Mucosa of rectum (tissue), 2 donors: ENCODE data around the gene IRS1.
A peak's percentile ranks its signal among the peaks of the same experiment; 100 is the strongest.
"Not testable (repeated sequence)": the region's sequence is repeated elsewhere in the genome, so short reads cannot be mapped to it uniquely, and the experiment has no call there.

Experiments
- H3K27ac ChIP-seq, 2 donors: one replicate each; pipeline ENCODE4 v1.7.0; 2013; ENCODE audit warnings: inconsistent platforms in 2 of 2, low read depth in 2 of 2, low read length in 2 of 2
- H3K27me3 ChIP-seq, 2 donors: one replicate each; pipeline ENCODE4 v1.7.0; 2013; ENCODE audit warnings: low read length in 2 of 2; ENCODE audit not compliant: control insufficient read depth in 2 of 2, insufficient read depth in 2 of 2
- H3K36me3 ChIP-seq, 2 donors: one replicate each; pipeline ENCODE4 v1.7.0; 2013; ENCODE audit warnings: low read length in 2 of 2; ENCODE audit not compliant: control insufficient read depth in 2 of 2, insufficient read depth in 2 of 2
- H3K4me1 ChIP-seq, 2 donors: one replicate each; pipeline ENCODE4 v1.7.0; 2013; ENCODE audit warnings: low read length in 2 of 2, mild to moderate bottlenecking in 1 of 2; ENCODE audit not compliant: control insufficient read depth in 2 of 2, insufficient read depth in 2 of 2
- H3K4me3 ChIP-seq, 2 donors: one replicate each; pipeline ENCODE4 v1.7.0; 2013; ENCODE audit warnings: low read length in 2 of 2
- H3K9ac ChIP-seq, 2 donors: one replicate each; pipeline ENCODE4 v1.7.0; 2013; ENCODE audit warnings: low read length in 2 of 2, low read depth in 1 of 2, mild to moderate bottlenecking in 1 of 2
- H3K9me3 ChIP-seq, 2 donors: one replicate each; pipeline ENCODE4 v1.7.0; 2013; ENCODE audit warnings: low read length in 2 of 2; ENCODE audit not compliant: control insufficient read depth in 2 of 2
- donor health status: healthy.
- donor health status: Normal muscosa, but diverticular disease.

Gene IRS1

DNA sequence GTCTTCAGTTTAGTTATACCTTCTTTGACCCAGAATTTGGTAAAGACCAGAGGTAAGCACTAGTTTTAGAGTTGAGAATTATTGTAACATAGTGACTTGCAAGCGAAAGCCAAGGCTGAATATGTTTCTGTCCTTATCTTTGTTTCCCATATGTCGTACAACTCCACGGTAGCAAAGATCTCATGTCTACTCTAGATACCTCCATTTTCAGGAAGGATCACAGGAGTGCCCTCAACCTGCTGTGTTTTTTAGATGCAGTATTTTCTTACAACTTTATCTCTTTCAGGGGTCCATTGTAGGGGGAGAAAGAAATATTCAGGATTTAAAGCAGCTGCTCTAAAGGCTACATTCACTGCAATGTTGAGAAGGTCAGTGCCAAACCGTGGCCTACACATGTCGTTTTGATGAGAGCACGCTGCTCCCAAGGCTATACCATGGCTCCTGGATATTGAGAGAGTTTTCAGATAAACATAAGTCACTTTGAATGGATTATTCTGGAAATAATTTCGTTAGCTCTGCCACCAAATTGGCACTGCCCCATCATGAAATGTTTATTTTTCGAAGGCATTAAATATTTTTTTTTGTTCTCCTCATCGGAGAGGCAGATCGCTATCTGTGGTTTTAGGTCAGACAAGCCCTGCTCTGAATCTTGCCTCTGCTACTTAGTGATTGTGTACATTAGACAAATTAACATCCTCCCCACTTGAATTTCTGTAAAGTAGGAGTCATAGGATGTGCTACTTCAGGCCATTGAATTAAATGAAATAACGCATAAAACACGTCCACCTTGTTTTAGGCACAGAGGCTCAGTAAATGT lies 38.4 kb upstream of the IRS1 start:
- H3K4me3 ChIP-seq: no peak overlapping the region
- no peaks in the 10 kb centered on the region for H3K9me3 ChIP-seq
- peak overlapping the region in 1 of 2 donors; percentile 20 for H3K27ac ChIP-seq
- H3K4me1 ChIP-seq: peaks cover 7 to 14% of the 10 kb centered on the region in 2 donors
- no peaks in the 10 kb centered on the region for H3K36me3 ChIP-seq
- H3K27me3 ChIP-seq: no peaks in the 10 kb centered on the region
- no peak overlapping the region for H3K9ac ChIP-seq

DNA sequence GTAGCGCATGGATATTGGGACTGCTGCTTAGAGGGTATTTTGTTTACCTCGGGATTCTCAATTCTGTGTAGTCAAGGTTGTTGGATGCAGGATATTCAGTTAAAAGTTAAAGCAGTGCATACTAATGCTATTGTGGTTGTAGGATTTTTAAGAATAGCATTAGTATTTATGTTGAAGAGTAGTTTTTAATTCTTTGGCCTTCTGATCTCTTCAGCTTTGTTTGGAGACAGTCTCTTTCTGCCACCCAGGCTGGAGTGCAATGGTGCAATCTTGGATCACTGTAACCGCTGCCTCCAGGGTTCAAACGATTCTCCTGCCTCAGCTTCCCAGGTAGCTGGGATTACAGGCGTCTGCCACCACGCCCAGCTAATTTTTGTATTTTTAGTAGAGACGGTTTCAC lies 37.7 kb upstream of the IRS1 start:
- H3K9ac ChIP-seq: peak overlapping the region in 1 of 2 donors; percentile 96
- no peaks in the 10 kb centered on the region for H3K27me3 ChIP-seq
- H3K4me1 ChIP-seq: peaks cover 7 to 14% of the 10 kb centered on the region in 2 donors
- peak overlapping the region; percentile 94 to 98 for H3K4me3 ChIP-seq
- no peaks in the 10 kb centered on the region for H3K9me3 ChIP-seq
- no peaks in the 10 kb centered on the region for H3K36me3 ChIP-seq
- peak overlapping the region; percentile 100 for H3K27ac ChIP-seq

DNA sequence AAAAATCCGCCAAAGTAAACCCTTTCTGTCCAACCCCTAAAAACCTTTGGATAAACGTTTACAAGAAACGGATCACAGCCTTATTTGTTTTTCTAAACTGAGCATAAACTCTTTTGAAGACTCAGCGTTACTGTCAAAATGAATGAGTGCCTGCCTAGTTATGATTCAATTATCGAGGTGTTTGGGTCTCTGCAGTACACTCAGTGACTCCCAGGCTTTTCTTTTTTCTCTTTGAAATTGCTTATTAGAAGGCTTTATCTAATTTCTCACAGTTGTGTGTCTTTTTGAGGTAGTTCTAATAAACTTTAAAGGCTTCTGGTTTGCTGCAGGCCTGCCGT lies 36.9 kb upstream of the IRS1 start:
- Histone ChIP-seq H3K36me3 (no peaks in the 10 kb centered on the region), H3K9ac (peak overlapping the region; percentile 96 to 97), H3K4me3 (peak overlapping the region; percentile 94 to 98), H3K9me3 (no peaks in the 10 kb centered on the region), H3K4me1 (peaks cover 7 to 14% of the 10 kb centered on the region in 2 donors), H3K27ac (peak overlapping the region; percentile 100), H3K27me3 (no peaks in the 10 kb centered on the region)

DNA sequence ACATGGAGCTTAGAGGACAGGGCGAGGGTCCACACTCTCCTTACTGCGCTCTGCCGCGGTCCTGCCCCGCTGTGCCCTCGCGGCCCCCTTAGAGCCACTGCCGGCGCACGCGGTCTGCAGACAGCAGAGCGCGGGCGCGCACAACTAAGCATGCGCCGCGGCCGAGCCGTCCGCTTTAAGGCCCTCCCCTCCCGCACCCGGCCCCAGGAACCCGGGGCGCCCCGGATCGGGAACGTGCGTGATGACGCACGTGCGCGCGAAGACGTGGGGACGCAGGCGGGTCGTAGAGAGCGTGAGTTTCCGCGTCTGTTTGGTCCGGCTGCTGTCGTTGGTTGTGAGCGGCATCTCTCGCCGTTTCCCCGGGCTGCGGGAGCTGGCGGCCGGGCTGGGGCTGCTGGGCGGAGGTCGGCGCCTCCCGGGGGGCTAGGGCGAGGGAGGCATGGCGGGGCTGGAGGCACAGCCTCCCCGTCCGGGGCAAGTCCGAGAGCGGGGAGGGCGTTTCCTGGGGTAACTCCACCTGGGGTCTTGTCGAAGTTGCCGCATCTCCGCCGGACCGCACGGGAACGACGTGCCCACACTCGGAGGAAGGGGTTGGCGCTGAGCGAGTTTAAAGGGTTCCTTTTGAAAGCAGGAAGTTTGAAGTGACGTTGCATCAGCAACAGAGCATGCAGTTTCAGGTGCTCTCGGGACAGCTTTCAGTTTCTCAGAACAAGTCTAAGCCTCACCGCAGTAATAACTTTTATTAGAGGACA lies 36.4 kb upstream of the IRS1 start, which contains the start of gene RHBDD1:
RHBDD1 (plus strand) TSS at position 259 of the 752 bp plus-strand sequence. CDS start 28,640 bp downstream, outside the sequence.
- H3K4me3 ChIP-seq: peak within 1 kb of the TSS; percentile 94 to 98
- peak within 1 kb of the TSS; percentile 96 to 97 for H3K9ac ChIP-seq

DNA sequence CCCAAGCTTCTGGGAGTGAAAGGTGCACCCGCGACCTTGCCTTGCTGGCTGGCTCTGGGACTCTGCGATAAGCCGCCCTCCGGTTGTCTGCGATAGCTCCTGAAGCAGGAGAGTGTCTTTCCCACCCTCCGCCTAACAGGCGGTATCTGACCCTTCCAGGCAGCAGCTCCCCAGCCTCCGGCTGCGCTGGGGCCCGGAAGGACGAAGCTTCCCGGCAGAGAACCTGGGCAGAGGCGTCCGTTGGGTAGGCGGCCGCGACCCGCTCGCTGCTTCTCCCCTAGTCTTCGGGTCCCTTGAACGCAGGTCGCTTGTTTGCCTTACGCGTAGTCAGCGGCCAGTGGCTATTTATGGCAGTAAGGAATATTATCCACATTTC lies 35.8 kb upstream of the IRS1 start:
- peak overlapping the region; percentile 76 to 96 for H3K9ac ChIP-seq
- no peaks in the 10 kb centered on the region for H3K9me3 ChIP-seq
- no peaks in the 10 kb centered on the region for H3K27me3 ChIP-seq
- peak overlapping the region; percentile 100 for H3K27ac ChIP-seq
- no peaks in the 10 kb centered on the region for H3K36me3 ChIP-seq
- H3K4me1 ChIP-seq: peaks cover 7 to 14% of the 10 kb centered on the region in 2 donors
- H3K4me3 ChIP-seq: peak overlapping the region; percentile 94 to 98

More for the DNA sequence above, 36.4 kb upstream of the IRS1 start, which contains the start of gene RHBDD1:
- H3K27ac ChIP-seq: peak within 1 kb of the TSS; percentile 100
- no peaks in the 10 kb centered on the region for H3K36me3 ChIP-seq
- peaks cover 7 to 14% of the 10 kb centered on the region in 2 donors for H3K4me1 ChIP-seq
- H3K27me3 ChIP-seq: no peaks in the 10 kb centered on the region
- no peaks in the 10 kb centered on the region for H3K9me3 ChIP-seq

GRCh38 chr2:226834880-226835279 lies 35.3 kb upstream of the IRS1 start:
- H3K27me3 ChIP-seq, H3K36me3 ChIP-seq, H3K9me3 ChIP-seq, H3K27ac ChIP-seq: not testable (repeated sequence)
- peak overlapping the region in 1 of 2 donors; percentile 94 for H3K4me3 ChIP-seq
- peaks cover 7 to 14% of the 10 kb centered on the region in 2 donors for H3K4me1 ChIP-seq
- H3K9ac ChIP-seq: peak overlapping the region; percentile 76 to 96

- H3K9me3 ChIP-seq: no peaks in the 10 kb centered on the region
- H3K27ac ChIP-seq: no peak overlapping the region
- no peak overlapping the region for H3K9ac ChIP-seq
- peaks cover 4 to 8% of the 10 kb centered on the region in 2 donors for H3K4me1 ChIP-seq
- no peaks in the 10 kb centered on the region for H3K27me3 ChIP-seq
- H3K4me3 ChIP-seq: no peak overlapping the region
- H3K36me3 ChIP-seq: no peaks in the 10 kb centered on the region
These were observed 32.4 kb upstream of the IRS1 start for GRCh38 chr2:226832061-226832460.

DNA sequence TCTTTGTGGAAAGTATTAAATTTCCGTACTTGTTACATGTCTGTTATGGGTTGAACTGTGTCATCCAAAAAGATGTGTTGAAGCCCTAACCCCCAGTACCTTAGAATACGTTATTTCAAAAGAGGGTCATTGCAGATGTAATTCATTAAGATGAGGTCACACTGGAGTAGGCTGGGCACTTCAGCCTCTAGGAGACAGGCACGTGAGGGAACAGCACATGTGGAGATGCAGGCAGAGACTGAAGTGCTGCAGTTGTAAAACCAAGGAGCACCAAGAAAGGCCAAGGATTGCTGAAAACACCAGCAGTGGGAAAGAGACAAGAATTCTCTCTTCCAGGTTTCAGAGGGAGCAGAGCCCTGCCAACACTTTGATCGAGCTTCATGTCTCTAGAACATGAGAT lies 31.6 kb upstream of the IRS1 start:
- Histone ChIP-seq H3K4me1 (peaks cover 0 to 4% of the 10 kb centered on the region in 2 donors), H3K27ac (no peak overlapping the region), H3K27me3 (no peaks in the 10 kb centered on the region), H3K36me3 (no peaks in the 10 kb centered on the region), H3K4me3 (no peak overlapping the region), H3K9ac (no peak overlapping the region), H3K9me3 (no peaks in the 10 kb centered on the region)

DNA sequence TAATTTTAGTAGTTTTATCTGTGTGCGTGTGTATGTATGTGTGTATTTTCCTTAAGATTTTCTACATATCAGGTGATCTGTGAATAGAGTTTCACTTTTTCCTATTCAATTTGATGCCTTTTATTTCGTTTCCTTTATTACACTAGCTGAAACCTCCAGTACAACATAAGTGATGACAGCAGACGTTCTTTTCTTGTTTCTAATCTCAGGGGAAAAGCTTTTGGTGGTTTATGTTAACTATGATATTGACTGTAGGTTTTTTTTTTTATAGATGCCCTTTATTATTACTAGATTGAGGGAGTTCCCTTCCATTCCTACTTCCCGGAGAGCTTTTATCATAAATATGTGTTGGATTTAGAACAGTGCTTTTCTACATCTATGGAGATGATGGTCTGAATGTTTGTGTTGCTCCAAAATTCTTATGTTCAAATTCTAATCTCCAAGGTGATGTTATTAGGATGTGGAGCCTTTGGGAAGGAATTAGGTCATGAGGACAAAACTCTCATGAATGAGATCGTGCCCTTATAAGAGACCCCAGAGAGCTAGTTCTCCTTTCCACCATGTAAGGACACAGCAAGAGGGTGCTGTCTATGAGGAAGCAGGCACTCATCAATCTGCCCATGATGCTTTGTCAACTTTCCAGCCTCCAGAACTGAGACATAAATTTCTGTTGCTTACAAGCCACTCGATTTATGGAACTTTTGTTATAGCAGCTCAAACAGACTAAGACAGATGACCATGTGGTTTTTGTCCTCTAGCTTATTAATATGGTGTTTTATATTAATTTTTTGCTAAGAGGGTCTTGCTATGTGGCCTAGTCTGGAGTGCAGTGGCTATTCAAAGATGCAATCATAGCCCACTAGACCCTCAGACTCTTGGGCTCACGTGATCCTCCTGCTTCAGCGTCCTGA lies 30.4 kb upstream of the IRS1 start:
- Histone ChIP-seq H3K4me3 (no peak overlapping the region), H3K9ac (no peak overlapping the region), H3K9me3 (no peaks in the 10 kb centered on the region), H3K4me1 (no peaks in the 10 kb centered on the region), H3K27ac (no peak overlapping the region), H3K36me3 (no peaks in the 10 kb centered on the region), H3K27me3 (no peaks in the 10 kb centered on the region)
